HEK293 (cell line): ENCODE data around the gene SORCS3.

Experiments
- KLF16 ChIP-seq: fragments of 450-650 bp; formaldehyde crosslinking; IDR thresholded peaks from 2 replicates; pipeline ENCODE4 v1.5.1; 2017; ENCODE audit warnings: missing biosample characterization, missing genetic modification characterization
- MZF1 ChIP-seq: fragments of 450-650 bp; formaldehyde crosslinking; IDR thresholded peaks from 2 replicates; pipeline ENCODE4 v1.5.1; 2017; ENCODE audit warnings: missing biosample characterization, missing genetic modification characterization, borderline replicate concordance
- ZNF184 ChIP-seq: fragments of 450-650 bp; IDR thresholded peaks from 2 replicates; pipeline ENCODE4 v1.5.1; 2018; ENCODE audit warnings: missing biosample characterization, mild to moderate bottlenecking, missing genetic modification characterization
- ZNF530 ChIP-seq: fragments of 450-650 bp; formaldehyde crosslinking; IDR thresholded peaks from 2 replicates; pipeline ENCODE4 v1.5.1; 2016; ENCODE audit warnings: low read depth, missing biosample characterization, missing genetic modification characterization
- ZNF548 ChIP-seq: fragments of 450-650 bp; formaldehyde crosslinking; IDR thresholded peaks from 2 replicates; pipeline ENCODE4 v1.5.1; 2016; ENCODE audit warnings: missing biosample characterization, missing genetic modification characterization
- ZNF558 ChIP-seq: fragments of 450-650 bp; formaldehyde crosslinking; IDR thresholded peaks from 2 replicates; pipeline ENCODE4 v1.5.1; 2016; ENCODE audit warnings: missing biosample characterization, missing genetic modification characterization
- TF ChIP-seq, protein P1 (sequence below): fragments of 450-650 bp; formaldehyde crosslinking; IDR thresholded peaks from 2 replicates; pipeline ENCODE4 v1.5.1; 2016; ENCODE audit warnings: missing biosample characterization, missing genetic modification characterization
- TF ChIP-seq, protein P2 (sequence below): fragments of 450-650 bp; formaldehyde crosslinking; IDR thresholded peaks from 2 replicates; pipeline ENCODE4 v1.5.1; 2017; ENCODE audit warnings: missing biosample characterization, missing genetic modification characterization

DNA sequence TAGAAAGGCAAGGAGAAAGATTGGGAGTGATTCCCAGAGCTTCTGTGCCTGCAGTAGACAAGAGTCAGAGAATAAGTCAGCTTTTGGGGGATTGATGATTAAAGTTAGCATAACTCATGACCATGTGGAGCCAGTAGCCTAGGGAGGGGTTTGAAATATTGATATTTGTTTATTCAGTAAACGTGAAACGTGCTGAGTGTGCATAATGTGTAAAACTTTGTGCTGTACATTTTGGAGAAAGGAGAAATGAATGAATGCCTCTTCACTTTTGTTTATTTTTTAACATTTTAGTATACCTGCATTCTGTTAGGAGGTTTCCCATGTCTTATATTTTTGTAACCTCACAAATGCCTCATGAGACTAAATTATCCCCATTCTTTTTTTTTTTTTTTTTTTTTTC, 272.3 kb downstream of the SORCS3 start:
- TF ChIP-seq, protein P1, sequence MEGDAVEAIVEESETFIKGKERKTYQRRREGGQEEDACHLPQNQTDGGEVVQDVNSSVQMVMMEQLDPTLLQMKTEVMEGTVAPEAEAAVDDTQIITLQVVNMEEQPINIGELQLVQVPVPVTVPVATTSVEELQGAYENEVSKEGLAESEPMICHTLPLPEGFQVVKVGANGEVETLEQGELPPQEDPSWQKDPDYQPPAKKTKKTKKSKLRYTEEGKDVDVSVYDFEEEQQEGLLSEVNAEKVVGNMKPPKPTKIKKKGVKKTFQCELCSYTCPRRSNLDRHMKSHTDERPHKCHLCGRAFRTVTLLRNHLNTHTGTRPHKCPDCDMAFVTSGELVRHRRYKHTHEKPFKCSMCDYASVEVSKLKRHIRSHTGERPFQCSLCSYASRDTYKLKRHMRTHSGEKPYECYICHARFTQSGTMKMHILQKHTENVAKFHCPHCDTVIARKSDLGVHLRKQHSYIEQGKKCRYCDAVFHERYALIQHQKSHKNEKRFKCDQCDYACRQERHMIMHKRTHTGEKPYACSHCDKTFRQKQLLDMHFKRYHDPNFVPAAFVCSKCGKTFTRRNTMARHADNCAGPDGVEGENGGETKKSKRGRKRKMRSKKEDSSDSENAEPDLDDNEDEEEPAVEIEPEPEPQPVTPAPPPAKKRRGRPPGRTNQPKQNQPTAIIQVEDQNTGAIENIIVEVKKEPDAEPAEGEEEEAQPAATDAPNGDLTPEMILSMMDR (tag by site-specific recombination) = no peak
- TF ChIP-seq MZF1 = no peak
- no peak for TF ChIP-seq ZNF558 (tag by site-specific recombination)
- TF ChIP-seq, protein P2, sequence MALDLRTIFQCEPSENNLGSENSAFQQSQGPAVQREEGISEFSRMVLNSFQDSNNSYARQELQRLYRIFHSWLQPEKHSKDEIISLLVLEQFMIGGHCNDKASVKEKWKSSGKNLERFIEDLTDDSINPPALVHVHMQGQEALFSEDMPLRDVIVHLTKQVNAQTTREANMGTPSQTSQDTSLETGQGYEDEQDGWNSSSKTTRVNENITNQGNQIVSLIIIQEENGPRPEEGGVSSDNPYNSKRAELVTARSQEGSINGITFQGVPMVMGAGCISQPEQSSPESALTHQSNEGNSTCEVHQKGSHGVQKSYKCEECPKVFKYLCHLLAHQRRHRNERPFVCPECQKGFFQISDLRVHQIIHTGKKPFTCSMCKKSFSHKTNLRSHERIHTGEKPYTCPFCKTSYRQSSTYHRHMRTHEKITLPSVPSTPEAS (tag by site-specific recombination) = no peak
- TF ChIP-seq ZNF530 (tag by site-specific recombination) = no peak
- no peak for TF ChIP-seq ZNF184 (tag by site-specific recombination)
- no peak for TF ChIP-seq ZNF548 (tag by site-specific recombination)
- no peak for TF ChIP-seq KLF16
